Uterus (tissue), 2 donors: Measurements from ENCODE around the gene FBLN2.

Source experiments
- CTCF ChIP-seq, 4 experiments: fragments of 200-600 bp in 2 of 4; fragments of 450-650 bp in 2 of 4; sonication (generic) in 2 of 4; IDR thresholded peaks; one replicate each; pipeline ENCODE4 v1.5.1; 2016 to 2019; ENCODE audit warnings: antibody characterized with exemption in 4 of 4, mild to moderate bottlenecking in 2 of 4, moderate library complexity in 1 of 4
- POLR2A ChIP-seq, 2 donors: fragments of 450-650 bp; IDR thresholded peaks; one replicate each; pipeline ENCODE4 v1.6.1; 2016; ENCODE audit warnings: antibody characterized with exemption in 2 of 2, mild to moderate bottlenecking in 1 of 2, moderate library complexity in 1 of 2

DNA sequence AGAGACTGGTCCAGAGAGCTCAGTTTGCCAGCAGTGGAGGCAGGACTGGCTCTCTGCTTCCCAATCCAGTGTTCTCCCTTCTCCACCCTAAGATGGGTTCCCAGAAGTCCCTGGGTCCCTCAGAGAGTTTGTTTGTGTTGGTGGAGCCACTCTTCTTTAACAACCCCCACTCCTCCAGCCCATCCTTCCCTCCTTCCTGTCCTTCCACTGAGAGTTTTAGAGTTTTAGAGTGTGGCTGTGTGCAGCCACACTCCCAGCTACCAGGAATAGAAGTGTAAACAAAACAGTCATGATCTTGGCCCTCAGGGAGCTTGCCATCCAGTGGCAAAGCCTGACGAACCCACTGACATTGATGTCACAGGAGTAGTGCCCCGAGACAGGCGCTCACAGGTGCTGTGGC is 12.5 kb upstream of the FBLN2 start:
- TF ChIP-seq POLR2A (IDR thresholded peaks at IDR 0.05), result no peak
- TF ChIP-seq CTCF (IDR thresholded peaks at IDR 0.05), result no peak
